Limb (tissue), 2 donors: Measurements from ENCODE around the gene SPSB1.

ENCODE experiments used
- DNase-seq, 2 donors: peaks; one replicate each; pipeline ENCODE4 v3.0.0-alpha.2; 2016; ENCODE audit errors: extremely low spot score in 2 of 2

The SPSB1 gene

DNA sequence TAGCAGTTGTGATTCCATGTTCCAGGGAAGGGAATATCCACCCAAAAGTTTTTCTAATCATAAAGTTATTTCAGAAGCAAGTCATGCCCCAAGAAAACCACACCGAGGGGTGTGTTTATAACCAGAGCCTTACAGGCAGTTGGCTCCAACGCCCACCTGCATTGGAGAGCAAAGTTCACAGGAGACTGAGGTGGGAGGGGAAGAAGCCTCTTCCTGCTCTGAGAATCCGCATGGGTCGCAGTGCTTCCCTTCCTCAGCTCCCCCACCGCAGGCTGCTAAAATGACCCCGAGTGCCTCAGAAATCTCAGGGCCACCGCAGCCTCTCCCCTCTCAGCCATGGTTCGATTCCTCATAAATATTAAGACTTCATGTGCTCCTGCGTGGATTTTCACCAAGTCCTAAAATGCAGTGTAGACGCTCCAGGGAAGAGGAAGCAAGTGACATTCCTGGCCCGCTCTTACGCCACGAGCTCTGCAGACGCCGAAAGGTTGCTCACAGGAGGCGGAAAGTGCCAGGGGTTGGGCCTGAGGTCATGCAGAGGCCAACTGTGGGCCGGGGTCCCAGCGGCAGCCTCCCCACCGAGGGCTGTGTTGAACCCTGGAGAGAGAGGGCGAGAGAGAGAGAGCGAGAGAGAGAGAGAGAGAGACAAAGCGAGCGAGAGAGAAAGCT, 13.4 kb upstream of the SPSB1 start:
- no peak for DNase-seq

DNA sequence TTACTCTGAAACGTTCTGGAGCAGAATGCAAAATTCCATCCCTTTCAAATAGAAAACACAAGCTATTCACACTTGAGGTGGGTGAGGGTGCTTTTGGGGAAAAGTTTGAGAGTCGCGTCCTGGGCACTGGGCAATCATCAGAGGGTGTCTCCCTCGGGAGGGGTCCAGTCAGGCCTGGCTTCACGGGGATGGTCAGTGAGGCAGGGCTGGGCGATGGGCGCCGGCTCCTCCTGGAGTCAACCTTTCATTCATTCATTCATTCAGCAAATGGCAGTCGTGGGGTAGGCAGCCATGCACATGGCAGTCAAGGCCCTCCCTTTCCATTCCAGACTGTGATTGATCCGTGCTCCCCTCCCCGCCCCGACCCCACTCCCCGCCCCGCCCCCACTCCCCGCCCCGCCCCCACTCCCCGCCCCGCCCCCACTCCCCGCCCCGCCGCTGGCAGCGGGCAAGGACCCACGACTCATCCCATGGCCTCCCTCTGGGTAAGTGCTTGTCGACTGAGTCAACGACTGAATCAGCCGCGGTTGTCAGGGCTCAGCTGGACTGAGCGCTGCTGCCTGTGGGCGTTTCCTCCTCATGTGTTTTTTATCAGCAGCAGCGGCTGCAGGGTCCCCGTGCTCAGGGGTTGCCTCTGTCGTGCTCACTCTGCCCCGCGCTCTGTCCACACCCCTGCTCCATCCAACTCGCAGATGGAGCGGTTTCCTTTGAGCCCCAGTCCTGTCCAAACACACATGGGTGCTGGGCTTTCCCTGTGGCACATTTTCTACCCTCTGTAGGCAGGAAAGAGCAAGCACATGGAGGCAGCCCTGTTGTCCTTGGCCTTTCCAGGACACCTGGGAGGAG, 12.5 kb upstream of the SPSB1 start:
- peak; percentile 46 to 51 for DNase-seq

DNA sequence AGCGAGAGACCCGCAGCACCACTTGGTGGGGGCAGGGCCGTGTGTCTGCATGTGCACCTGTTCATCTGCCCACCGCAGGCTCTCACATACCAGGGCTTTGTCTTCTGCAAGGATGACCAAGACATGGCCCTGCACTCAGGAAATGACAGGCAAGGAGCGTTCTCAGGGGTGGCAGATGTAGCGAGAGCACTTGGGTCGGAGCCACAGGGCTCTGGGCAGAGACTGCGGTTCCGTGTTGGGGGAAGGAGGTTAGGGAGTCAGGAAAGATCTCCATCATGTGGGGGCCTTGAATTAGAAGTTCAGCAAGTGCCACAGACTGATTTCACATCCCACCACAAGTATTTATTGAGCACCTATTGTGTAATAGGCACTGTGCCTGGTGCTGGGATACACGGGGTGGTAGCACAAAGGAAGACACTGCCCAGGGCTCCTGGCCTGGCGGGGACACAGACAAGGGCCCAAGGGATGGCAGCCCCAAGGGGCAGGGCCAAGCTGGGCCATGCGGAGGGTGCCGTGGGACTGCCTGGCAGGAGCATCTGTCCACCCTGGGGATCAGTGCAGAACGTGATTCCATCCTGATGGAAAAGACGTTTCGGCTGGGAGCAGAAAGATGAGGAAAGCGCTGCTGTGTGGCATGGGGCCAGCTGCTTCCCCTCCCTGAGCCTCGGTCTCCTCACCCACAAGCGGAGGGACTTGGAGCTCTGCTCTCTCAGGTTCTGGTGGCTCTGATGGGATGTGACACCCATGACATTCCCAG, 11.4 kb upstream of the SPSB1 start:
- DNase-seq, result no peak

DNA sequence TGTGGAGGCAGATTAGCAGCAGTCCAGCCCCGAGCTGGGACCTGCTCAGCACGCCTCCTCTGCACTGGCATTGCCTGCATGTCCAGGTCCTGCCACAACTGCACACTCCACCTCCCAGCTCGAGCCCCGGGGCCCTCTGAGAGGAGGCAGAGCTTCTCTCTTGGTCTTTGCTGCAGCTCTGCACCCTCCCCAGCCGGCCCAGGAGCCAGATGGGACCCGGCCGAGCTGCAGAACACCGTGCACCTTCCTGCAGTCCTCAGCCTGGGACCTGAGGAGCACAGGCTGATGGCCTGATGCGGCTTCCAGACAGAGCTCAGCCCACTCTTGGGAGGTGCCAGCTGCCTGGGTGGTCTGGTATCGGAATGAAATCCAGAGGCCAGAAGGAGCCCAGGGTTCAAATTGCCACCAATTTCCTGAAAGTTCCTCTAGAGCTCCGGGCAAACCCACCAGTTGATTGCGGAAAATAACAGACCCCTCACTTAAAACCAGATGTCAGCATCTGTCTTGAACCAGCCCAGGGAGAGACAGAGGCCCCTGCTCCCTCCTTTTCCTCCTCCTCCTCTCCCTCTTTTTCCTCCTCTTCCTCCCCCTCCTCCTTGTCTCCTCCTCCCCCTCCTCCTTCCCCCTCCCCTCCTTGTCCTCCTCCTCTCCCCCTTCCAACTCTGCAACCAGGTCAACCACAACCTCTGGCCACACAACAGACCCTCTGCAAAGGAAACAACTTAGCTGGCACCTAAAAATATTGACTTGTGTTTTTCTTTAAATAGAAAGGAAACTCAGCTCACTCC, 10.6 kb upstream of the SPSB1 start:
- DNase-seq, result peak in 1 of 2 donors; percentile 50

DNA sequence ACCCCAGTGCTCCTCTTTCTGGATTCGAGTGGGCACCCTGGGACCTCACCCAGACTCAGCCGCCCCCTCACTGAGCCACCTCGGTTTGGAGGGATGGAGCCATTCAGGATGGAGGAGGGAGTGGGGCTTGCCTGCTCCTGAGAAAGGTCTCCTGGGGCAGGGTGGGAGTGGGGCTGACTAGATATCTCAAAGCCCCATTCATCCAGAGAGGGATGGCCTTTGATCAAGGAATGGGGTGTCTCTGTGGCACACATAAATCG, 10.1 kb upstream of the SPSB1 start:
- DNase-seq, result no peak

DNA sequence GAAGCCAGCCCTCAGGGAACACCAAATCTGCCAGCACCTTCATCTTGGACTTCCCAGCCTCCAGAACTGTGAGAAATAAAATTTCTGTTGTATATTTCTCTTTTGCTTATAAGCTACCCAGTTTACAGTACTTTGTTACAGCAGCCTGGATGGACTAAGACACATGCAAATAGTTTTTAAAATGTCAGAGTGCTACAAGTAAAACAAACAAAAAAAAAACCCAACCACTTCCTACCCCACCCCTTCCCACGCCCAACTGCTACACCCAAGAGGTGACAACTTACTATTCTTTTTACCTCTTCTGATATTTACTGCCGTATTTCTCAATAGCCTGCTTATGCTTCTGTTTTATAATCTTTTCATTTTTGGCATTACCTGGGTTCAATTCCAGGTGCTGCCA, 8.6 kb upstream of the SPSB1 start:
- DNase-seq, result no peak

DNA sequence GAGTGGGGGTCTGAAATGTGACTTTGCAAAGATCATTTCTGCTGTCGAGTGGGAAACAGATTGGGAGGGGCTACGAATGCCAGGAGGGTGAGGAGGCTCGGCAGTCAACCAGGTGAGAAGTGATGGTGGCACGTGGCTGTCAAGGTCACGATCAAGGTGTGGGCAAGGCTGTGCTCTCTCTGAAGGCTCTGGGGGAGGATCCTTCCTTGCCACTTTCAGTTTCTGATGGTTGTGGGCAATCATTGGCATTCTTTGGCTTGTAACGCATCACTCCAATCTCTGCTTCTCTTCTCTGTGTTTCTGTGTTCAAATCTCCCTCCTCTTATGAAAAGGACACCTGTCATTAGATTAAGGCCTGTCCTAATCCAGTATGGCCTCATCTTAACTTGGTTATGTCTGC, 6.1 kb upstream of the SPSB1 start:
- DNase-seq, result no peak

DNA sequence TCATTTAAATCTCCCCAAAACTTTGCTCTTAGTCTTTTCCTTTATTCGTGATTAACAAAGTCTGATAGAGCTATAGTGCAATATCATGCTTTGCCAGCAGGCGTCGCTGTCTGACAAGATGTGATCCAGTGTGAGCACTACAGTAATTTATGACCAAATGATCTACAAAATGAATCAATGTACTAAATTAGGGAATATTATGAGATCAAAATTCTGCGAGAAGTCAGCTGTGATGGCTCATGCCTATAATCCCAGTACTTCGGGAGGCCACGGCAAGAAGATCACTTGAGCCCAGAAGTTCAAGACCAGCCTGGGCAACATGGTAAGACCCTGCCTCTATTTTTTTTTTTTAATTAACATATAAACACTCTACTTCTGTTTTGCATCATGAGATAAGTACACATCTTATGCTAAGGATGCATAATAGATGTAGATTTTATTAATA, 3.6 kb upstream of the SPSB1 start:
- peak in 1 of 2 donors; percentile 65 for DNase-seq

DNA sequence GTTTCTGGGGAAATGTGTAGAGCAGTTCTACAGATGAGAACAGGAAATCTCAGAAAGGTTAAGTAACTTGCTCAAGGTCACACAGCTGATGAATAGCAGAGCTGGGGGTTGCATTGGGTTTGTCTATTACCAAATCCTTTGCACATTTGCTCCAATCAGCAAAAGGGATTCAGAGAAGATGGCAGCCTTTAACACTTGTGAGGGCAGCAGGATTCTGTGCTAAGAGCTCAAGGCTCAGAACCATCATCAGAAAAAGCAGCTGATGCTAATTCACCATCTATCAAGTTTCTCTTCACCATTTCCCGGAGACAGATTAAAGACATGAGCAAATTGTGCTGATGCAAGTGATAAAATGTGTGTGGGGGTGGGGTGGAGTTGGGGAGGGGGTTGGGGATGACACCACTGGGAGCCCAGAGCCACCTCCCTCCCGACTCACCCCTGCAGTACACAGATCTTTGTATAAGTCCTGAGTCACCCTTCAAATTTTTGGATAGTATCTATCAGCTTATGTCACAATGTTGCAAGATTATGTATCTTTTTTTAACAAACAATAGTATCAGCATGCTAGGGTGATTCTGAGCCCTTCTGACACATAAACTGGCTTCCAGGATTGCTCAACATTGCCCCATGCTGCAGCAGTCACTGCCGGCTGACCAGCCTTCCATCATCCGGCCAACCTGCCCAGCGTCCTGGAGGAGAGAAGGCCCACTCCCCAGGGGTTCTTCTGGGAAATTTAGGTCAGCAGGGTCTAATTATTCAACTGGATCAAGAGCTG, 2.8 kb upstream of the SPSB1 start:
- DNase-seq, result no peak

DNA sequence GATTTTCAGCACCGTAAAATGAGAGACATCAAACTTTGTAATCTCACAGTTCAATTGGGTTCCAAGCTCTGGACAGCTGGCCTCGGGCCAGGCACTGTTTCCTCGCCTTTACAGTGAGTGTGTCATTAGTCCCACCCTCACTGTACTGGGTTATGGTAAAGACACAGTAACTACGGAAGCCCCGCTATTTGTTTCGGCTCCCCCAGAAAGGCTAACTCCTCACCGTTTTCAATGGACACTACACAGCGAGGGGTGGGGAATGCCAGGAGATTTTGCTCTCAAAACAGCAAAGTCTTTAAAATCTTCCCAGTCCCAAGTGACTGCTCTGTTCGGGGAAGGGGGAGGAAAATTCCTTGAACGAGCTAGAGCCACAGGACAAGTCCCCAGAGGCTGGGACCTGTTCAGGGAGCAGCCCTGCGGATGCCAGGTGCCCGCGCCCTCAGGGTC, 757 bp upstream of the SPSB1 start:
- DNase-seq, result peak in 1 of 2 donors; percentile 74

DNA sequence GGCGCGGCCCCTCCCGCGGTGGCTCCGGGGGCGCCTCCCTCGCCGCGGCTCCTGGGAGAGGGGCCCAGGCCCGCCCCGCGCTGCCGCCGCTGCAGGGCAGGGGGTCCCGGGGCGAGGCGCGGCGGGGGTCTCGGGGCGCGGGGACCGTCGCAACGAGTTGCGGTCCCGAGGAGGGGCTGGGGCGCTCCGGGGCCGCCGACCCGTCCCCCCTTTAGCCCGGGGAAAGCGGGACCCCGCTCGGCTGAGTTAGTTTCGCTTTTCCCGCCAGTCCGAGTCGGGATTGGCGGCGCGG, 493 bp downstream of the SPSB1 start:
- DNase-seq, result no peak

DNA sequence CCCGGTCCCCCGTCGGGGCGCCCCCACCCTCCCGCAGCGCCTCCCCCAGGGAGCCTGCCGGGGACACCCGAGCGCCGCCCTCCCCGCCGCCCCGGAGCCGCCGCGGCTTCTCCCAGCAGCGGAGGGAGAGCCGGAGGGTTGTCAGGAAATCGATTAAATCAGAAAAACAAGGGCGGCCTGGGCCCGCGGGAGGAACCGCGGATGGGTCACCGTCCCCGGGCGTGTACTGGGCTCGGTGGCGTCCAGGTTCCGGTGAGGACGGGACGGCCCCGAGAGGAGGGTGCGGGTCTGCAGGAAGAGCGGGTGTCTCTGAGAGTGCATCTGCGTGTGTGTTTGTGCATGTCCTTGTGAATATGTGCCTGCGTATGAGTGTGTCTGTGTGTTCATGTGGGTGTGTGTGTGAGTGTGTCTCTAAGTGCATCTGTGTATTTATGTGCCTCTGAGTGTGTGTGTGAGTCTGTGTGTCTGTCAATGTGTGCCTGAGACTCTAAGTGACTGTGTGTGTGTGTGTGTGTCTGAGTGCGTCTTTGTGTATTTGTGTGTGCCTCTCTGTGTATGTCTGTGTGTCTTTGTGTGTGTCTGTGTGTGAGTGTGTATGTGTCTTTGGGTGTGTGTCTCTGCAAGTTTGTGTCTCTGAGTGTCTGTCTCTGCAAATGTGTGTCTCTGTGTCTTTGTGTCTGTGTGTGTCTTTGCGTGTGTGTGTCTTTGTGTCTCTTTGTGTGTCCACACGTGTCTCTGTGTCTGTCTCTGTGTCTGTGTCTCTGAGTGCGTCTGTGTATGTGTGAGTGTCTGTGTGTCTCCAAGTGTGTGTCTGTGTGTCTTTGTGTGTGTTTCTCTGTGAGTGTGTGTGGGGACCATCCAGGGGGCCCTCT, 1.1 kb downstream of the SPSB1 start:
- DNase-seq, result peak in 1 of 2 donors; percentile 66

DNA sequence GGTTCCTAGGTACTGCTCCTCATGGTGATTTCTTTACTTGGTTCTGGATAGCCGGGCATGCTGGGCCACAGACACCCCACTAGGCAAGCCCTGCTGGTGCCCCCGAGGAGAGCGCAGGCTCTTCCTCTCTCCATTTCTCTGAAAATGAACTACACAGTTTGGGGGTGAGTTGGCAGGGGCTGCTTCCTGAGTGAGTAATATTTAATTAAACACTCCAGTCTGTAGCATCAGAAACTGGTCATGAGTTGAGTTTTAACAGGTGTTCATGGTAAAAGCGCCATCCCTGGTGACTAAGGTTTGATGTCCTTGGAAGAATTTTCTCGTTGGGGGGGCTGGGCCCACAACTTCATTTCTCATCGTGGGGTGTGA, 1.7 kb downstream of the SPSB1 start:
- DNase-seq, result no peak

DNA sequence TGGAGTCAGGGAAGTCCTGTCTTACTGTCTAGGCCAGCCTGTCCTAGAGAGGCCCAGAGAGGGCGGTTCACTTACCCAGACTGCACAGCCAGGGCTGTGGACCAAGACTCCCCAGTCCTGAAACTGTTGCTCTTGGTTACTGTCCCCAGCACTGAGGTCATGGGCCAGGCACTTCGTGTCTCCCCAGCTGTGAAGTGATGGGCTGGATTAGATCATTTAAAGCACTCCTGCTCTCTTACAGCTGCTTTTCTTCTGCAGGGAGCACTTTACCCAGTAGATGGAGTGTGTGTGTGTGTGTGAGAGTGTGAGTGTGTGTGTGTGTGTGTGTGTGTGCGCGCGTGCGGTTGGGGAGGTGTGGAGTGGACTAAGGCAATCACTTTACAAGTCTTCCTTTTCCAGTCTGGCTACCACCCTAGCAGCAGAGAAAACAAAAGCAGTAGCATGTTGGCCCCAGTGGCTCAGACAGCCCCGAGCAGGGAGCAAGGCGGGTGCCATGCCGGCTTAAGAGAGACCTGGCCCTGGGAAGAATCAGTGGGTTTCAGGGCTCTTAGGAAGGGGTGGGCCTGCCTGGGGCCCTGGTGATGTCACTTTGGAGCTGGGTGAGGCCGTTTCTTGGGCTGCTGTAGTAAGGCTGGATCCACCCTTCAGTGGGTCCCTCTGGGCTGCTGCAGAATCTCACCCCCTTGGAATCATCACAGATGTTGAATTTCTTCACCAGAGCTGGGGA, 2.4 kb downstream of the SPSB1 start:
- DNase-seq, result peak; percentile 25 to 75

DNA sequence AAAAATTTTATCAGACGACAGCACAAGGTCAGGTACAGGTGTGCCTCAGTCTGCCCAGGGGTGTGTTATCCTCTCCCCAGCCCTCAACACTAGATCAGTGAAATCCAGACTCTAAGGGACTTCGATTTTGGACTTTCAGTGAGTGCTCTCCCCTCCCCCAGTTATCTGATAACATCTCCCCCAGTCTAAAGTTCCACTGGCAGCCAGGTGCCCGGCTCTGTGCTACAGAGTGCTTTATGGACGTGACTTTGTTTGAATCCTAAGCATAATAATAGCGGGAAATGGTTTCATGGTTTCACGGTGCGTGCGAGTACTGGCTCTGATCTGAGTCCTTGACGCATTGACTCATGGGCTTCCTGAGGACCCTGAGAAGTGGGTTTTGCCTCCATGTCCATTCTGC, 3.2 kb downstream of the SPSB1 start:
- no peak for DNase-seq

DNA sequence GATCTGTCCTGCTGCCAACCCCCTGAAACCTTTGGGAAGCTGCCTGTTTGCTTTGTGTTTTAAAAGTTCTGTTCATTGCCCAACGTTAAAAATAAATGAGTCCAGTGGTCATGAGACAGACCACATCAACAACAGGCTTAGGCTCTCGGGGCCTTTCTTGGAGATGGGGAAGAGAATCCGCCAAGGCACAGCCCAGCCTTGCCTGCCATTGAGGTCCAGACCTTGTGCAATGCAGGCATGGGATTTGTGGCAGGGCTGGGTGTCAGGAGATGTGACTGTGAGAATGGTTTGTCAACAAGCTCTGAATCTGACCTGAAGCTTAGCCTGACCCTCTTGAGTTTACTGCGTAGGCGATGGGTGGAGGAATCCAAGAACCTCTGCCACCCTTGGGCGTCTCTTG, 4.2 kb downstream of the SPSB1 start:
- DNase-seq, result no peak

DNA sequence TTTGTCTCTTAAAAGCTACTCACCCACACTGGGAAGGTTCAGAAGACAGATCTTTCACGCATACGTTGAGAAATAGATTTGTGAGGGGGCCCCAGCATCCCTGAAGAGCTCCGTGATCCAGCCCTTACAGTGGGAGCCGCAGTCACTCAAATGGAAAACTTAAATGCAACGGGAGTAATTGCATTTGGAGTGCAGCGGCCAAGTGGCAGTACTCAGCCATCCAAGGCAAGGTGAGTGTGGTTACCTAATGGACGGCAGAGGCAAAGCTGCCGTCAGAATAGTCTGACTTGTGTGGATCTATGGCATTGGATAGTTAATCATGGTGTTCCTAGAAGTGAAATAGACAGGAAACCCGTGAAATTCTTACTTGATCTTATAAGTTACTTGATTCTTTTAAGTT, 5.1 kb downstream of the SPSB1 start:
- DNase-seq, result no peak

DNA sequence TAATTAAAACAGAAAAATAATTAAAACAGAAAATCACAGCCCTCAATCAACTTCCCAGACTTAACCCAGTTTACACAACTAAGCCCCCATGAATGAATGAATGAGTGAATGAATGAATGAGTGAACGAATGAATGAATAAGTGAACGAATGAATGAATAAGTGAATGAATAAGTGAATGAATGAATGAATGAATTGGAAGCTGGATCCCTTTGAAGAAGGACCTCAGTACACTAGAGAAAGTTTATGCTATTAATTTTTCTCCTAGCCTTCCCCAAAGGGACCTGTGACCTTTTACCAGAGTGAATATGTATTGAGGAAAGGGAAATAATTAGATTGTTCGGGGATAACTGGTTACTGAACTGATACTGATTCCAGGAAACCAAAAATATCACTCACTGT, 5.6 kb downstream of the SPSB1 start:
- DNase-seq, result no peak
